Stimulated activated CD4-positive, alpha-beta T cell treated with anti-CD3 and anti-CD28 coated beads, Interleukin-15, amount 100 ng/mL, for 1 hour (primary cell): ENCODE results near the gene PIM1.
A peak's percentile ranks its signal among the peaks of the same experiment; 100 is the strongest.

Experiments used
- DNase-seq, 2 donors: peaks; one replicate each; pipeline ENCODE4 v3.0.0-alpha.2; 2020; ENCODE audit warnings: low read depth in 1 of 2, low spot score in 1 of 2

The PIM1 gene

GRCh38 chr6:37221585-37222124, 51.7 kb downstream of the PIM1 start:
- DNase-seq: no peak

- DNase-seq: peak; percentile 15 to 45
Measured at GRCh38 chr6:37222125-37222967, 52.4 kb downstream of the PIM1 start.

- DNase-seq: no peak
Measured at GRCh38 chr6:37222992-37223391, 53.0 kb downstream of the PIM1 start.
